ENCODE measurements around the gene NR0B2. TPM values are rescaled to one million over a fixed set of nuclear protein-coding genes. Genes with fewer than 3 reads are reported as not detected.

NR0B2 gene
- total and polyA plus RNA-seq, 2 of the 13 experiments (the other 11 are each of a cell fraction or from before 2014, with no cell fraction given), result 72.5 to 133 TPM

DNA sequence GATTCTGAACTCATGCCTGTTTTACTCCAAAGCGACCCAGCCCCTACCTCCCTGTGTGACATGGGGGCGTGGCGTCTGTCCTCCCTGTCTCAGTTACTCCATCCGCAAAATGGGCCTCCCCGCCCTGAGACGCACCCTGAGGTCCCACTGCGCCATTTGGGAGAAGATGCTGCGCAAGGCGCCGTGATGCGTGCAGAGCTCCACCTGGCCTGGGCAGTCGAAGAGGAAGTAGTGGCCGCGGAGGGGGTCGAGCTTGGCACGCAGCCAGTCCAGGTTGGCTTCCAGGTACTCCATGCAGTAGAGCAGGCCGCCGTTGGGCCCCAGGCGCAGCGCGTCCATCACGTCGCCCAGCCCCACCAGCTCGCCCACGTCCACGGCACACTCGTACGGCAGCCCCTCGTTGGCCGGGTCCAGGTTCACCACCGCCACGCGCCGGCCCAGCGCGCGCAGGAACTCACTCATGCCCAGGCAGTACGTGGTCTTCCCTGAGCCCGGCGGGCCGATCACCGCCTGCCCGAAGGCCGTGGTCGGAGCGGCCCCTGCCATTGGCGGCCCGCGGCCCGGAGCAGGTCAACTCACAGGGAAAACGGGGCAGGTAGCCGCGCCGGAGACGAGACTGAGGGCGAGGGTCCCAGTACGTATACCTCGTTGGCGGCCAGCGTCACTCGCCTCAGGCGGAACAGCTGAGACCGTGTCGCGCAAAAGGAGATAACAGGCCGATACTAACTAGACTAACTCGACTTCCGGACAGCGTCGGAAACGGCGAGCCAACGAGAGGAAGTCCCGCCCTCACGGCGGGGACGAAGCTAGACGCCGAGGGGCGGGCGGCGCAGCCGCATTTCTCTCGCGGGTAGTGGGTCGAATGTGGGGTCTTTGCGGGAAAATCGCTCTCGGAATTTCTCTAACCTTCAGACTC lies 24.0 kb downstream of the NR0B2 start, which contains the start of gene GPN2 (continued):
- TF ChIP-seq HOXD1 (CRISPR knock-in tag; IDR thresholded peaks at IDR 0.05) (0 out of 2 replicates have a peak, but pooled peaks have one; percentile 3), BORCS8-MEF2B (CRISPR knock-in tag; IDR thresholded peaks at IDR 0.05) (peak; percentile 77; the same call in 1 of the 2 replicates), ZNF383 (CRISPR knock-in tag; IDR thresholded peaks at IDR 0.05; ENCODE audit: borderline replicate concordance) (peak; percentile 85; the same call in 1 of the 2 replicates), ZNF552 (CRISPR knock-in tag; IDR thresholded peaks at IDR 0.05; ENCODE audit: borderline replicate concordance) (0 out of 2 replicates have a peak, but pooled peaks have one; percentile 61), TP53 (CRISPR knock-in tag; conservative IDR thresholded peaks at IDR 0.05) (no peak; the same call in 1 of the 2 replicates), CC2D1A (CRISPR knock-in tag; IDR thresholded peaks at IDR 0.05) (0 out of 2 replicates have a peak, but pooled peaks have one; percentile 50), ZNF737 (CRISPR knock-in tag; IDR thresholded peaks at IDR 0.05; ENCODE audit: borderline replicate concordance) (peak; percentile 73; the same call in 1 of the 2 replicates), ZNF430 (CRISPR knock-in tag; IDR thresholded peaks at IDR 0.05) (0 out of 2 replicates have a peak, but pooled peaks have one; percentile 75), NPAS2 (CRISPR knock-in tag; IDR thresholded peaks at IDR 0.05; ENCODE audit: borderline replicate concordance) (no peak), SPEN (CRISPR knock-in tag; IDR thresholded peaks at IDR 0.05; ENCODE audit: low read depth) (peak; percentile 92), HNF4G (IDR thresholded peaks at IDR 0.05; ENCODE audit: borderline replicate concordance, low read depth, low read length) (no peak), HNF4G (CRISPR knock-in tag; IDR thresholded peaks at IDR 0.05; ENCODE audit: borderline replicate concordance, low read depth) (peak; percentile 67), ZNF891 (CRISPR knock-in tag; IDR thresholded peaks at IDR 0.05) (peak; percentile 89), NR2C2 (CRISPR knock-in tag; IDR thresholded peaks at IDR 0.05; ENCODE audit: borderline replicate concordance) (peak; percentile 75)
- TF ChIP-seq, protein P1, sequence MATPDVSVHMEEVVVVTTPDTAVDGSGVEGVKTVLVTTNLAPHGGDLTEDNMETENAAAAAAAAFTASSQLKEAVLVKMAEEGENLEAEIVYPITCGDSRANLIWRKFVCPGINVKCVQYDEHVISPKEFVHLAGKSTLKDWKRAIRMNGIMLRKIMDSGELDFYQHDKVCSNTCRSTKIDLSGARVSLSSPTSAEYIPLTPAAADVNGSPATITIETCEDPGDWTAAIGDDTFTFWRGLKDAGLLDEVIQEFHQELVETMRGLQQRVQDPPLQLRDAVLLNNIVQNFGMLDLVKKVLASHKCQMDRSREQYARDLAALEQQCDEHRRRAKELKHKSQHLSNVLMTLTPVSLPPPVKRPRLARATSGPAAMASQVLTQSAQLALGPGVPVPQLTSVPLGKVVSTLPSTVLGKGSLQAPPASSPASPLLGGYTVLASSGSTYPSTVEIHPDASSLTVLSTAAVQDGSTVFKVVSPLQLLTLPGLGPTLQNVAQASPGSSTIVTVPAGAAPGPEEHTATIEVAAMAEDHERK (CRISPR knock-in tag; IDR thresholded peaks at IDR 0.05; ENCODE audit: low read depth), result peak; percentile 71
- TF ChIP-seq, protein P2, sequence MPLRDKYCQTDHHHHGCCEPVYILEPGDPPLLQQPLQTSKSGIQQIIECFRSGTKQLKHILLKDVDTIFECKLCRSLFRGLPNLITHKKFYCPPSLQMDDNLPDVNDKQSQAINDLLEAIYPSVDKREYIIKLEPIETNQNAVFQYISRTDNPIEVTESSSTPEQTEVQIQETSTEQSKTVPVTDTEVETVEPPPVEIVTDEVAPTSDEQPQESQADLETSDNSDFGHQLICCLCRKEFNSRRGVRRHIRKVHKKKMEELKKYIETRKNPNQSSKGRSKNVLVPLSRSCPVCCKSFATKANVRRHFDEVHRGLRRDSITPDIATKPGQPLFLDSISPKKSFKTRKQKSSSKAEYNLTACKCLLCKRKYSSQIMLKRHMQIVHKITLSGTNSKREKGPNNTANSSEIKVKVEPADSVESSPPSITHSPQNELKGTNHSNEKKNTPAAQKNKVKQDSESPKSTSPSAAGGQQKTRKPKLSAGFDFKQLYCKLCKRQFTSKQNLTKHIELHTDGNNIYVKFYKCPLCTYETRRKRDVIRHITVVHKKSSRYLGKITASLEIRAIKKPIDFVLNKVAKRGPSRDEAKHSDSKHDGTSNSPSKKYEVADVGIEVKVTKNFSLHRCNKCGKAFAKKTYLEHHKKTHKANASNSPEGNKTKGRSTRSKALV (CRISPR knock-in tag; IDR thresholded peaks at IDR 0.05), result peak; percentile 75; the same call in 1 of the 2 replicates
- TF ChIP-seq, protein P3, sequence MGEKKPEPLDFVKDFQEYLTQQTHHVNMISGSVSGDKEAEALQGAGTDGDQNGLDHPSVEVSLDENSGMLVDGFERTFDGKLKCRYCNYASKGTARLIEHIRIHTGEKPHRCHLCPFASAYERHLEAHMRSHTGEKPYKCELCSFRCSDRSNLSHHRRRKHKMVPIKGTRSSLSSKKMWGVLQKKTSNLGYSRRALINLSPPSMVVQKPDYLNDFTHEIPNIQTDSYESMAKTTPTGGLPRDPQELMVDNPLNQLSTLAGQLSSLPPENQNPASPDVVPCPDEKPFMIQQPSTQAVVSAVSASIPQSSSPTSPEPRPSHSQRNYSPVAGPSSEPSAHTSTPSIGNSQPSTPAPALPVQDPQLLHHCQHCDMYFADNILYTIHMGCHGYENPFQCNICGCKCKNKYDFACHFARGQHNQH (CRISPR knock-in tag; IDR thresholded peaks at IDR 0.05), result peak; percentile 66
- TF ChIP-seq, protein P4, sequence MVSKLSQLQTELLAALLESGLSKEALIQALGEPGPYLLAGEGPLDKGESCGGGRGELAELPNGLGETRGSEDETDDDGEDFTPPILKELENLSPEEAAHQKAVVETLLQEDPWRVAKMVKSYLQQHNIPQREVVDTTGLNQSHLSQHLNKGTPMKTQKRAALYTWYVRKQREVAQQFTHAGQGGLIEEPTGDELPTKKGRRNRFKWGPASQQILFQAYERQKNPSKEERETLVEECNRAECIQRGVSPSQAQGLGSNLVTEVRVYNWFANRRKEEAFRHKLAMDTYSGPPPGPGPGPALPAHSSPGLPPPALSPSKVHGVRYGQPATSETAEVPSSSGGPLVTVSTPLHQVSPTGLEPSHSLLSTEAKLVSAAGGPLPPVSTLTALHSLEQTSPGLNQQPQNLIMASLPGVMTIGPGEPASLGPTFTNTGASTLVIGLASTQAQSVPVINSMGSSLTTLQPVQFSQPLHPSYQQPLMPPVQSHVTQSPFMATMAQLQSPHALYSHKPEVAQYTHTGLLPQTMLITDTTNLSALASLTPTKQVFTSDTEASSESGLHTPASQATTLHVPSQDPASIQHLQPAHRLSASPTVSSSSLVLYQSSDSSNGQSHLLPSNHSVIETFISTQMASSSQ (IDR thresholded peaks at IDR 0.05; ENCODE audit: low read depth), result no peak
- TF ChIP-seq, protein P4 (CRISPR knock-in tag; IDR thresholded peaks at IDR 0.05; ENCODE audit: borderline replicate concordance), result peak; percentile 66; the same call in 1 of the 2 replicates

Measured in HepG2 (cell line).